ENCODE data around the gene COL28A1.

DNA sequence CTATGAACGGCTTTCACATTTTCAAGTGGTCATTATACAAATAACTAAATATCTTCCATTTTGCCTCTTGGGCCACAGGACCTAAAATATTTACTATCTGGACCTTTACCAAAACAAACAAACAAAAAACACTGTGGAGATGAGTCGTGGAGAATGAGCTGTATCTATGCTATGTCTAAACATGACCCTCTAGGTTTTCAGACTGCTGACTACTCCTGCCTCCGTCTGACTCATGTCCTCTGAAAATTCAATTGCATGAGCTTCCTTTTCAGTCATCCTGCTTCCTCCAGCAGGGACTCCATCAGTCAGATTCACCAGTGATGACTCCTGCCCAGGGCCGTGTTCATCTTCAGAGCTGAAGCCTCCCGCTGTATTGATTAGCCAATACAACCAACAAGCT lies 96.8 kb downstream of the COL28A1 start:
- TF ChIP-seq, protein P1, sequence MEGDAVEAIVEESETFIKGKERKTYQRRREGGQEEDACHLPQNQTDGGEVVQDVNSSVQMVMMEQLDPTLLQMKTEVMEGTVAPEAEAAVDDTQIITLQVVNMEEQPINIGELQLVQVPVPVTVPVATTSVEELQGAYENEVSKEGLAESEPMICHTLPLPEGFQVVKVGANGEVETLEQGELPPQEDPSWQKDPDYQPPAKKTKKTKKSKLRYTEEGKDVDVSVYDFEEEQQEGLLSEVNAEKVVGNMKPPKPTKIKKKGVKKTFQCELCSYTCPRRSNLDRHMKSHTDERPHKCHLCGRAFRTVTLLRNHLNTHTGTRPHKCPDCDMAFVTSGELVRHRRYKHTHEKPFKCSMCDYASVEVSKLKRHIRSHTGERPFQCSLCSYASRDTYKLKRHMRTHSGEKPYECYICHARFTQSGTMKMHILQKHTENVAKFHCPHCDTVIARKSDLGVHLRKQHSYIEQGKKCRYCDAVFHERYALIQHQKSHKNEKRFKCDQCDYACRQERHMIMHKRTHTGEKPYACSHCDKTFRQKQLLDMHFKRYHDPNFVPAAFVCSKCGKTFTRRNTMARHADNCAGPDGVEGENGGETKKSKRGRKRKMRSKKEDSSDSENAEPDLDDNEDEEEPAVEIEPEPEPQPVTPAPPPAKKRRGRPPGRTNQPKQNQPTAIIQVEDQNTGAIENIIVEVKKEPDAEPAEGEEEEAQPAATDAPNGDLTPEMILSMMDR (IDR thresholded peaks at IDR 0.05): no peak
- no peak for TF ChIP-seq EZH2 (IDR thresholded peaks at IDR 0.05)

All from neural progenitor cell (in vitro differentiated cells).